ENCODE results near the gene STK32A. TPM values are rescaled to one million over a fixed set of nuclear protein-coding genes. Genes with fewer than 3 reads are reported as not detected.

STK32A gene
- total and polyA plus RNA-seq, 4 donors: 0.03 to 0.17 (median 0.09) TPM

- no peak for DNase-seq (ENCODE audit: low spot score)
- WGBS: 37% methylated on average over 5 of the region's 5 CpGs
- H3K4me3 ChIP-seq (ENCODE audit: low read depth in 1 of 3, low read length in 3 of 3): no peak overlapping the region
Measured at GRCh38 chr5:147200004-147200403, 34.8 kb upstream of the STK32A start.

GRCh38 chr5:147203213-147203612 is 31.6 kb upstream of the STK32A start:
- H3K9ac ChIP-seq (ENCODE audit: low read depth in 1 of 2, low read length in 2 of 2): no peak overlapping the region

More at GRCh38 chr5:147200004-147200403, 34.8 kb upstream of the STK32A start:
- peaks cover 0 to 11% (median 5%) of the 10 kb centered on the region in 4 donors for H3K4me1 ChIP-seq (ENCODE audit: control insufficient read depth in 4 of 4, insufficient read depth in 4 of 4, low read length in 3 of 4)
- H3K27me3 ChIP-seq (ENCODE audit: control insufficient read depth in 4 of 4, insufficient read depth in 4 of 4, low read length in 3 of 4): no peaks in the 10 kb centered on the region
- H3K9ac ChIP-seq (ENCODE audit: low read depth in 1 of 2, low read length in 2 of 2): no peak overlapping the region
- TF ChIP-seq RXRA (IDR thresholded peaks at IDR 0.05) (peak in 1 of 2 donors; percentile 6), NR2F2 (IDR thresholded peaks at IDR 0.05) (no peak)
- H3K9me3 ChIP-seq (ENCODE audit: control insufficient read depth in 4 of 4, low read length in 3 of 4): peaks cover 0 to 6% (median under 1%) of the 10 kb centered on the region in 4 donors
- no peak overlapping the region for H3K27ac ChIP-seq (ENCODE audit: low read depth in 1 of 2, low read length in 2 of 2)
- no peaks in the 10 kb centered on the region for H3K36me3 ChIP-seq (ENCODE audit: control insufficient read depth in 4 of 4, insufficient read depth in 3 of 4, low read depth in 1 of 4, low read length in 3 of 4)

More at GRCh38 chr5:147203213-147203612, 31.6 kb upstream of the STK32A start:
- Histone ChIP-seq H3K36me3 (ENCODE audit: control insufficient read depth in 4 of 4, insufficient read depth in 3 of 4, low read depth in 1 of 4, low read length in 3 of 4) (no peaks in the 10 kb centered on the region), H3K27me3 (ENCODE audit: control insufficient read depth in 4 of 4, insufficient read depth in 4 of 4, low read length in 3 of 4) (no peaks in the 10 kb centered on the region), H3K9me3 (ENCODE audit: control insufficient read depth in 4 of 4, low read length in 3 of 4) (peaks cover 0 to 7% (median under 1%) of the 10 kb centered on the region in 4 donors), H3K27ac (ENCODE audit: low read depth in 1 of 2, low read length in 2 of 2) (no peak overlapping the region), H3K4me1 (ENCODE audit: control insufficient read depth in 4 of 4, insufficient read depth in 4 of 4, low read length in 3 of 4) (peaks cover 0 to 11% (median 5%) of the 10 kb centered on the region in 4 donors), H3K4me3 (ENCODE audit: low read depth in 1 of 3, low read length in 3 of 3) (no peak overlapping the region)
- TF ChIP-seq ATF3 (IDR thresholded peaks at IDR 0.05) (no peak), HNF4G (IDR thresholded peaks at IDR 0.05) (no peak), TAF1 (conservative IDR thresholded peaks at IDR 0.05) (no peak), RAD21 (IDR thresholded peaks at IDR 0.05) (no peak), YY1 (IDR thresholded peaks at IDR 0.05) (no peak), EGR1 (IDR thresholded peaks at IDR 0.05; ENCODE audit: low read depth in 2 of 2) (no peak), GABPA (IDR thresholded peaks at IDR 0.05 in 1 of 2, conservative IDR thresholded peaks at IDR 0.05 in 1 of 2) (no peak), FOXA1 (IDR thresholded peaks at IDR 0.05) (no peak), FOXA2 (IDR thresholded peaks at IDR 0.05) (no peak), SP1 (IDR thresholded peaks at IDR 0.05) (no peak), CTCF (IDR thresholded peaks at IDR 0.05; ENCODE audit: low read depth, low read length, missing input control) (no peak)
- TF ChIP-seq, protein P1, sequence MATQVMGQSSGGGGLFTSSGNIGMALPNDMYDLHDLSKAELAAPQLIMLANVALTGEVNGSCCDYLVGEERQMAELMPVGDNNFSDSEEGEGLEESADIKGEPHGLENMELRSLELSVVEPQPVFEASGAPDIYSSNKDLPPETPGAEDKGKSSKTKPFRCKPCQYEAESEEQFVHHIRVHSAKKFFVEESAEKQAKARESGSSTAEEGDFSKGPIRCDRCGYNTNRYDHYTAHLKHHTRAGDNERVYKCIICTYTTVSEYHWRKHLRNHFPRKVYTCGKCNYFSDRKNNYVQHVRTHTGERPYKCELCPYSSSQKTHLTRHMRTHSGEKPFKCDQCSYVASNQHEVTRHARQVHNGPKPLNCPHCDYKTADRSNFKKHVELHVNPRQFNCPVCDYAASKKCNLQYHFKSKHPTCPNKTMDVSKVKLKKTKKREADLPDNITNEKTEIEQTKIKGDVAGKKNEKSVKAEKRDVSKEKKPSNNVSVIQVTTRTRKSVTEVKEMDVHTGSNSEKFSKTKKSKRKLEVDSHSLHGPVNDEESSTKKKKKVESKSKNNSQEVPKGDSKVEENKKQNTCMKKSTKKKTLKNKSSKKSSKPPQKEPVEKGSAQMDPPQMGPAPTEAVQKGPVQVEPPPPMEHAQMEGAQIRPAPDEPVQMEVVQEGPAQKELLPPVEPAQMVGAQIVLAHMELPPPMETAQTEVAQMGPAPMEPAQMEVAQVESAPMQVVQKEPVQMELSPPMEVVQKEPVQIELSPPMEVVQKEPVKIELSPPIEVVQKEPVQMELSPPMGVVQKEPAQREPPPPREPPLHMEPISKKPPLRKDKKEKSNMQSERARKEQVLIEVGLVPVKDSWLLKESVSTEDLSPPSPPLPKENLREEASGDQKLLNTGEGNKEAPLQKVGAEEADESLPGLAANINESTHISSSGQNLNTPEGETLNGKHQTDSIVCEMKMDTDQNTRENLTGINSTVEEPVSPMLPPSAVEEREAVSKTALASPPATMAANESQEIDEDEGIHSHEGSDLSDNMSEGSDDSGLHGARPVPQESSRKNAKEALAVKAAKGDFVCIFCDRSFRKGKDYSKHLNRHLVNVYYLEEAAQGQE (IDR thresholded peaks at IDR 0.05): no peak
- TF ChIP-seq, protein P2, sequence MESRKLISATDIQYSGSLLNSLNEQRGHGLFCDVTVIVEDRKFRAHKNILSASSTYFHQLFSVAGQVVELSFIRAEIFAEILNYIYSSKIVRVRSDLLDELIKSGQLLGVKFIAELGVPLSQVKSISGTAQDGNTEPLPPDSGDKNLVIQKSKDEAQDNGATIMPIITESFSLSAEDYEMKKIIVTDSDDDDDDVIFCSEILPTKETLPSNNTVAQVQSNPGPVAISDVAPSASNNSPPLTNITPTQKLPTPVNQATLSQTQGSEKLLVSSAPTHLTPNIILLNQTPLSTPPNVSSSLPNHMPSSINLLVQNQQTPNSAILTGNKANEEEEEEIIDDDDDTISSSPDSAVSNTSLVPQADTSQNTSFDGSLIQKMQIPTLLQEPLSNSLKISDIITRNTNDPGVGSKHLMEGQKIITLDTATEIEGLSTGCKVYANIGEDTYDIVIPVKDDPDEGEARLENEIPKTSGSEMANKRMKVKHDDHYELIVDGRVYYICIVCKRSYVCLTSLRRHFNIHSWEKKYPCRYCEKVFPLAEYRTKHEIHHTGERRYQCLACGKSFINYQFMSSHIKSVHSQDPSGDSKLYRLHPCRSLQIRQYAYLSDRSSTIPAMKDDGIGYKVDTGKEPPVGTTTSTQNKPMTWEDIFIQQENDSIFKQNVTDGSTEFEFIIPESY (IDR thresholded peaks at IDR 0.05): no peak
- TF ChIP-seq, protein P3, sequence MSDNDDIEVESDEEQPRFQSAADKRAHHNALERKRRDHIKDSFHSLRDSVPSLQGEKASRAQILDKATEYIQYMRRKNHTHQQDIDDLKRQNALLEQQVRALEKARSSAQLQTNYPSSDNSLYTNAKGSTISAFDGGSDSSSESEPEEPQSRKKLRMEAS (IDR thresholded peaks at IDR 0.05): no peak
- DNase-seq (ENCODE audit: low spot score): no peak
- 74% methylated on average over 4 of the region's 4 CpGs for WGBS

All from liver (tissue), 9 donors.